H4 (cell line): ENCODE data around the gene MYPN. TPM values are rescaled to one million over a fixed set of nuclear protein-coding genes. Genes with fewer than 3 reads are reported as not detected.
"Not testable (repeated sequence)": the region's sequence is repeated elsewhere in the genome, so short reads cannot be mapped to it uniquely, and the experiment has no call there.

Experiments used
- DNase-seq: peaks from one replicate; pipeline ENCODE4 v3.0.0-alpha.2; 2015; ENCODE audit warnings: low spot score
- total RNA-seq: library from RNA; depleted of rRNA; stranded (reverse); fragments of >200 nt; shearing (Covaris generic); gene quantifications from 2 replicates; pipeline ENCODE4 v1.2.3, GENCODE V29; 2014

MYPN gene
- total RNA-seq, 1 experiment from 2014 or later = 3.8 TPM

DNA sequence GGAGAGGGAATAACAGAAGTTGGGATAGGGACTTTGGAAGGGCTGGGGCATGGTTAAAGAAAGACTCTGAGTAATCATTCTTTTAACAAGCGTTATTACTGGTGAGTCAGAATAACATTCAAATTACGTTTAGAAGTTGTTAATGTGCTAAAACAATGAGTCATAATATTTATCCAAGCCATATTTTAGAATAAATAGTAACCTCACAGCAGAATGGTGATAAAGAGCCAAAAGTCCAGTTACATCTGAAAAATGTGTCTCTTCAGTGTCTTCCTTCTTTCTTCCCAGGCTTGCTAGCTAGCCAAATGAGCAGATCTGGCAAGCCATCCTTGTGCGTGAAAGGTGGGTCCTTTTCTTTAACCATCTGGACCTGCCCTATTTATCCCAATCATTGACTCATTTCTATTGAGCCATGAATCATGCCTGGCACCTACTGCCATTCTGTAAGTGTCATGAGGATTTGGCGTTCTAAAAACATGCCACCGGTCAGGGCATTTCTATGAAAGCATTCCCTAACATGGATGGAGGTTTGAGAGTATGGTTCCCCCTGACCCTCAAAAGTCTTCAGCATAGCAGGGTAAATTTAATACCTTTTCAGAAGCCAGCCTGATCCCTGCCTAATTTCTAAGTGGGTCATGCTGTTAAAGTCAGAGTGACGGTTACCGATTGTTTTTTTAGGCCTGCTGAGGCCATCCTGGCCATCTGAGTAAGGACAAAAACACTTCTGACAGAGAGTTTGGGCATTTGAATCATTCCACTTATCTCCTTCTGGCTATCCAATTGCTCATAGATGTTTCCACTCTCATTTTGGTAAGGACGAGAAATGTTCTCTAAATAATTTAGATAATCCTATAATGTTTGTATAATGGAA lies 26.9 kb downstream of the MYPN start:
- DNase-seq = peak; percentile 66

DNA sequence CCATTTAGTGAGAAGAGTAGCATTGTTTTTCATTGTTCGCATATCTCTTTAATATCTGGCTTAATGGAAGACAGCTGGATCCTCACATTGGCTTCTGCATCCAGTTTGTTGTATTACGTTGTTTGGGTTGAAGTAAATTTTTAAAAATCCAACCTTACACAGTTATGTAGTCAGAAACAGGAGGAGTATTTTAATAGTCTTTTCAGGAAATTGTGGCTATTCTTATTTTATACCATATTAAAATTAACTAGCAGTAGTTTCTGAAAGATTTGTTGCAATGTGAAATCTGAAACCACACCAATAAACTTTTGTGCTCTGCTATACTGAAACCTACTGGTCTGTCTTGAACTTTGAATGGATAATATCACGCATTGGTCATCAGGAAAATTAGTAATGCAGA lies 27.9 kb downstream of the MYPN start:
- no peak for DNase-seq

DNA sequence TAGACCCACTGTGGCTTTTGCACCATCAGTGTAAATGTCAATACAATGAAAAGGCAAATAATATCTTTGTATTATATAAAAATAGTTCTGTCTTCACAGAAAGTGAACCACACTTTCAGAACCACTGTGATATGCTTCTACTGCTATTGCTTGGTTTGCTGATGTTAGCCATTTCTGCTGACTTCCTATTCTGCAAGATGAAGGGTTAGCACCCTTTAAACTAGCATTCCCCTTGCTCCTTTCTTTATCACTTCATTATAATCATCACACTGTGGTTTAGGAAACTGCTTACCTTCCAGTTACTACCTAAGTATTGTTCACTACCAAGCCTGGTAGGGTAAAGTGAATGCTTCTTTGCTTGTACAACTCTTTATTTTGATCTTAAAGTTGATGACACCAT lies 29.2 kb downstream of the MYPN start:
- DNase-seq = no peak

- DNase-seq = no peak
Observed at GRCh38 chr10:68139448-68140272, 30.4 kb downstream of the MYPN start.

GRCh38 chr10:68142761-68143160 lies 33.5 kb downstream of the MYPN start:
- DNase-seq = no peak

DNA sequence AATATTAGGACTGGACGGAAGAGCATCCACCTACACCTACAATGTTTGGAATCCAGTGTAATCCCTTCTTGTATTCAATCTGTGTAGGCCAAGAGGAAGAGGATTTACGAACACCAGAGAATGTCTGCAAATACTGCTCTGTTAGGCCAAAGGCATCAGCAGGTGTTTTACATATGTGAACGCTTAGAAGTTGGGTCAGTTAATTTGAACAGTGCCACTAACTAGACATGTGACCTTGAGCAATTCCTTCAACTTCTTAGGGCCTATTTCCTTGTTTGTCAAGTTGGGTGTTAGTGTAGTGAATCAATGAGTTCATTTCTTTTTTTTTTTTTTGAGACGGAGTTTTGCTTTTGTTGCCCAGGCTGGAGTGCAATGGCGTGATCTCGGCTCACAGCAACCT lies 35.4 kb downstream of the MYPN start:
- DNase-seq = no peak

GRCh38 chr10:68145705-68146104 lies 36.4 kb downstream of the MYPN start:
- DNase-seq = no peak

DNA sequence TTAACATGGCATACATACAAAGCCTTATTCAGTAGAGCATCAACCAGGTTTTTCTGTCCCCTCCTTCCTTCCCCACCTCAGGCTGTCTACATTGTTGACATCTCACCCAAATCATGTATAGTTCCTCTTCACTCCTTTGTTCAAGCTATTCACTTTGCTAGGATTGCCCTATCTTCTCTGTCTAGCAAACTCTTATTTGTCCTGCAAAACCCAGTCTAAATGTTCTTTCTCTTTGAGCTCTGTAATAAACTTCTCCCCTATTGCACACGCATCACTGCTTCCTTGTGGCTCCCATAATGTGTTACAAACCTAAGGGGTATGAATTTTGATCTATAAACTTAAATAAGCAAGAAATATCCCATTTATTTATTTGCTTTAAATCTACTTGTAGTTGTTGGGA lies 36.8 kb downstream of the MYPN start:
- DNase-seq = no peak

GRCh38 chr10:68151453-68151852 lies 42.2 kb downstream of the MYPN start:
- DNase-seq = no peak

- DNase-seq = peak; percentile 98
Observed at GRCh38 chr10:68153473-68154210, 44.4 kb downstream of the MYPN start.

DNA sequence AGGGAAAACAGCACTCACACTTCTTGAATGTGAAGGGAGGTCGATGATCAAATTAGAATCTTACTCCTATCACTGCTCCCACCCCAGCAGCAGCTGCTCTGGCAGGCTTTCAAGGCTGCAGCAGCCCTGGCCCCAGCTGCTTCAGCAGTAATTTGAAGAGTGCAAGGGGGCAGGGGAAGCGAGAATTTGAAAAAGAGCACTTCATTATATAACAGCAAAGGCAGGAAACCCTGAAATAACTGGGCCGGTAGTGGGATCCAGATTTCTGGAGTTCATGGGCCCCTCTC lies 44.9 kb downstream of the MYPN start:
- DNase-seq = no peak

DNA sequence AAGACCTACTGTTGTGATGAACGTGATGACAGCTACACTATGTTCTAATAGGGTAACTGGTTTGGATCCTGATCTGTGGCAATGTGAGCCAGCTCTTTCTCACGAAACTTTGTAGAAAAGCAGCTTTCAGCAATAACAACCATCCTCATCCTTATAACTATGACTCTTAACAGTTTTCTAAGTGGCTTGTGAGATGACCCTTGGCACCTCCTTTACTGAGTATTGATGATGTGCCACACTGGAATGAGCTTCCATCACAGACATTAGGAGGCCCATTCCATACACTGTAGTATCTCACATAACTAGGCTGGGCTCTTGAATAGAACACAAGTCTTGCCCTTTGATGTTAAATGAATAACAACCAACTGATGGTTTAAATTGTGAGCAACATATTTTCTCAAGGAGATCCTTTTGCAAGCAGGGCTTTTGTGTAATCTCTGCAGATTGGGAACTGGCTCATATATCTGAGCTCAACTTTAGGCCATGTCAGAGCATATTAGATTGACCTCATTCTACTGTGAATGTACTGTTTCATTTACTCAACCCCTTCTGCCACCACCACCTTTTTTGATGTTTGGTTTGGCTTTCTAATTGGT lies 46.4 kb downstream of the MYPN start:
- DNase-seq = no peak

- DNase-seq = peak; percentile 62
Observed at GRCh38 chr10:68156373-68157185, 47.3 kb downstream of the MYPN start.

DNA sequence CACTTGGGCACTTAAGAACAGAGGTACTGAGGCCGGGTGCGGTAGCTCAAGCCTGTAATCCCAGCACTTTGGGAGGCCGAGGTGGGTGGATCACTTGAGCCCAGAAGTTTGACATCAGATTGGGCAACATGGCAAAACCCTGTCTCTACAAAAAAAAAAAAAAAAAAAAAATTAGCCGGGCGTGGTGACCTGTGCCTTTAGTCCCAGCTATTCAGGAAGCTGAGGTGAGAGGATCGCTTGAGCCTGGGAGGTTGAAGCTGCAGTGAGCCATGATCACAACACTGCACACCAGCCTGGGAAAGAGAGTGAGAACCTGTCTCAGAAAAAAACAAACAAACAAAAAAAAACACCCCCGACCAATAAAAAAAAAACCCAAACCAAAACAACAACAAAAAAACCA lies 48.2 kb downstream of the MYPN start:
- not testable (repeated sequence) for DNase-seq

DNA sequence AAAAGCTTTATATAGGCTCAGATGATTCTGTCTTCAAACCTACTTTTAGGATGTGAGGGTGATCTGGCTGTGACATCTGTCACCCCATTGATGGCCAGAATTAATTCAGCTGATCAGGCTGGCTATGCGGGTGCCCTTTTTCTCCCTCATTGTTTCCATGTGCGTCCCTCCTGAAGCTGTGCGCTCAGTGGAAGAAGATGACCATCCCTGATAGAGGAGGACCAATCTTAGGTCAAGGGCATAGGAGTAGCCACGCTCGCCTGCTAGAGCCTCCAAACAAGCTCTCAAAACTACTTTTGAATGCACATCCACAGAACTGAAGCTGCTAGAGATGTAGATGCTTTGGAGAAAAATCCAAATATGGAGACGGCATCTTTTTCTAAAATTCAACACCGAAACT lies 48.7 kb downstream of the MYPN start:
- DNase-seq = no peak

DNA sequence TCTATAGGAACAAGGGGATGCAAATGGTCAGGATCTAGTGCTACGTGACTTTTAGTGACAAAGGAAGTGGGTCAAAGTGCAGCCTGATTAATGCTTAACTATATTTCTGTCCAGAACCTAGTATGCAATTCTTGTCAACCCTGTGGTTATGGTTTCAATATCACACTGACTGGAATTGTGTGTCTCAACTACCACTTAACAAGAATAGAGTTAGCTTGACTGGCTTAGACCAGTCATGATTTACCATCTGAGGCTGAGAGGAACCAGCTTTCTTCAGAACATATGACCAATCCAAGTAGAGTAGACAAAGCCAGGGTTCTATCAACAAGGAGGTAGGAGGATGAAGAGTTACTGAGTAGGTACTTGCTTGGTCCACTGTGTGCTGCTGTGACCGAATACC lies 54.4 kb downstream of the MYPN start:
- DNase-seq = no peak

- DNase-seq = no peak
Observed at GRCh38 chr10:68165643-68166042, 56.4 kb downstream of the MYPN start.

DNA sequence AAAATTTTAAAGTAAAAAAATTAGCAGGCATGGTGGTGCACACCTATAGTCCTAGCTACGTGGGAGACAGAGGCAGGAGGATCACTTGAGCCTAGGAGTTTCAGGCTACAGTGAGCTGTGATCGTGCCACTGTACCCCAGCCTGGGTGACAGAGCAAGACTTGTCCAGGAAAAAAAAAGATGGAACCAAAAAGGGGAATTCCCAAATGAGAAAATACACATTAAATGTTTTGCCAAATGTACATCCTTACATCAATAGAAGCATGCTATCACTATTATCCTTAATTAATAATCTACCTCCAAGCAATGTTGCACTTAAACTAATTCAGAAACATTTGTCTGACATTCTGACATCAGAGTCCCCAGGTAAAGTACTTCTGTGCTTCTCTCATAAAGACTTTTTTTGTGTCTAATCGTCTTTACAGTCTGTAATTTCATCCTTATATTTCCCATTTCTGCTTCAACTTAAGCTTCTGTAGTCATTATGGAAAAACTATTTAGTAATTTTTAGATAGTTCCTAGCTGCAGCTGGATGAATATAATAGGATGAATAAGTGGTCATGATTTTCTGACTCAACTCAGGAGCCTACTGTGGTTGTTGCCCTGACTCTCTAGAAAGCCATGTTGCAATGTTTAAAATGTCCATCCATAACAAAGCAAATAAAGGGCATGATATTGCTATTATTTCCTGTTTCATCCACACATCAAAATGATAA lies 57.7 kb downstream of the MYPN start:
- no peak for DNase-seq

GRCh38 chr10:68167586-68168189 lies 58.4 kb downstream of the MYPN start:
- DNase-seq = no peak

DNA sequence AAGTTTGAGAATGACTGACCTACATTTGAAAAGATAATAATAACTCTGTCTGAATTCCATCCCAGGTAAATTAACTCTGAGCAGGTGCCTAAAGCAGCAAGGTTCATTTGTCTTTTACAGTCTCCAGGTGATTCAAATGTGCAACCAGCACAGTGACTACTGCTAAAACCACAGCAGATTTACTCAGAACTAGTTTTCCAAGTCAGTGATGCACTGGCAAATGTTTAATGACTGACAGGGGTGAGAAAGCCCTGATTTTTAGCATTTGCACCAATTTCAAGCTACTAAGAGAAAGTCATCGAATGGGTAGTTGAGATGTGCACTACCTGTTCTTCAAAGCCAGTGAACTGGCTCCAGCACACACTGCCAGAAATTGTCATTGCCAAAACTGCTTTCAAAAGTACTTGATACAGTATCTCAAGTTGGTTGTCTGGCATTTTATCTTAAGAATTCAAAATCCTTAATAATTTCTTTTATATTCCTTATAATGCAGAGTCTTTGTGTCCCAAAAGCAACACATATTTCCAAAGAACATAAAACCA lies 62.3 kb downstream of the MYPN start:
- no peak for DNase-seq
